SU-DHL-6 (cell line): ENCODE results near the gene DIP2C.
"Not testable (repeated sequence)": the region's sequence is repeated elsewhere in the genome, so short reads cannot be mapped to it uniquely, and the experiment has no call there.

Source experiments
- H2AFZ ChIP-seq: fragments of 200-600 bp; sonication (generic); 2 replicates; pipeline ENCODE4 v1.6.1; 2014; ENCODE audit warnings: low read depth, mild to moderate bottlenecking, moderate library complexity, mixed read lengths, antibody characterized with exemption, low read length; ENCODE audit not compliant: severe bottlenecking
- H3F3A ChIP-seq: fragments of 200-600 bp; shearing (Covaris generic); 2 replicates; pipeline ENCODE4 v1.6.0; 2016; ENCODE audit warnings: antibody characterized with exemption, mild to moderate bottlenecking; ENCODE audit not compliant: insufficient read depth
- H3K27ac ChIP-seq: fragments of 200-600 bp; sonication (generic); 2 replicates; pipeline ENCODE4 v1.5.1; 2016; ENCODE audit warnings: low read depth, mild to moderate bottlenecking, low read length, moderate library complexity, mixed read lengths
- H3K27me3 ChIP-seq: fragments of 200-600 bp; sonication (generic), shearing (Covaris generic); 2 replicates; pipeline ENCODE4 v1.6.0; 2014; ENCODE audit warnings: mild to moderate bottlenecking, low read length
- H3K36me3 ChIP-seq: fragments of 200-600 bp; sonication (generic); 2 replicates; pipeline ENCODE4 v1.6.1; 2014; ENCODE audit warnings: mild to moderate bottlenecking, low read length, mixed read lengths
- H3K4me2 ChIP-seq: fragments of 300-600, 200-600 bp; shearing (Covaris generic), sonication (generic); 2 replicates; pipeline ENCODE4 v1.6.0; 2014; ENCODE audit warnings: low read length, low read depth, mild to moderate bottlenecking; ENCODE audit not compliant: poor library complexity, severe bottlenecking
- H3K4me3 ChIP-seq: fragments of 200-600 bp; sonication (generic); 2 replicates; pipeline ENCODE4 v1.5.1; 2014; ENCODE audit warnings: antibody characterized with exemption, low read length, mild to moderate bottlenecking, mixed read lengths; ENCODE audit not compliant: insufficient read depth, poor library complexity, severe bottlenecking
- H3K79me2 ChIP-seq: fragments of 200-600 bp; sonication (generic); 2 replicates; pipeline ENCODE4 v1.6.1; 2014; ENCODE audit warnings: mild to moderate bottlenecking, low read length, moderate library complexity; ENCODE audit not compliant: insufficient read depth
- H3K9ac ChIP-seq: fragments of 200-600 bp; sonication (generic); 2 replicates; pipeline ENCODE4 v1.7.0; 2014; ENCODE audit warnings: mild to moderate bottlenecking, low read length
- H3K9me2 ChIP-seq: fragments of 200-600 bp; sonication (generic); replicated peaks from 2 replicates; pipeline ENCODE4 v1.6.1; 2014; ENCODE audit warnings: low read length; ENCODE audit not compliant: insufficient read depth
- H3K9me3 ChIP-seq: fragments of 200-600 bp; sonication (generic); 2 replicates; pipeline ENCODE4 v1.6.1; 2014; ENCODE audit warnings: low read length, mixed read lengths; ENCODE audit not compliant: insufficient read depth
- H4K20me1 ChIP-seq: fragments of 200-600 bp; sonication (generic); 2 replicates; pipeline ENCODE4 v1.6.1; 2014; ENCODE audit warnings: low read depth, mild to moderate bottlenecking, antibody characterized with exemption, low read length, moderate library complexity, mixed read lengths
- EZH2phosphoT487 ChIP-seq: fragments of 200-600 bp; sonication (generic), shearing (Covaris generic); conservative IDR thresholded peaks from 2 replicates; pipeline ENCODE4 v1.6.1; 2018; ENCODE audit warnings: mild to moderate bottlenecking, antibody characterized with exemption, low read length, moderate library complexity, mixed read lengths
- TF ChIP-seq, protein P1 (sequence below): fragments of 200-600 bp; sonication (generic); IDR thresholded peaks from one replicate; pipeline ENCODE4 v1.5.1; 2017; ENCODE audit warnings: antibody characterized with exemption, mild to moderate bottlenecking, low read length, moderate library complexity; ENCODE audit not compliant: insufficient read depth, poor library complexity, severe bottlenecking

DIP2C gene

DNA sequence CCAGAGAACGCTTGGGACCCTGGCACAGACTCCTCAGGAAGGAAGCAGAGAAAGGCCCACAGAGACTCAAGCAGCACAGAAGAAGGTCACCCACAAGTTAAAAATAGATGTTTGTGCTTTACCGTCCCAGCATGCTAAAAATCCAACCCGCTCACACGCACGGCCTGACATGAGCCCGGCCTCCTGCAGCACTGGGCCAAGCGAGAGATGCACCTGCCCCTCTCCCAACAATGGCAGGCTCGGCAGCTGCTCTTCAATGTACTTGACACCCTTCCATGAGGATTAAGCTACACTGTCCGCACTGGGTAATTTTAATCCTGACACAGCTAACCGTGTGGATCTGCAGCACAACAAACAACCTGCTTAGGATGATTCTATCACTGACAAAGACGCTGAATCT lies 9.3 kb downstream of the DIP2C start:
- Histone ChIP-seq H4K20me1 (no peaks in the 10 kb centered on the region), H3K36me3 (no peaks in the 10 kb centered on the region), H3F3A (no peaks in the 10 kb centered on the region), H2AFZ (no peak overlapping the region), H3K4me3 (no peak overlapping the region), H3K4me2 (no peak overlapping the region), H3K79me2 (no peaks in the 10 kb centered on the region), H3K9me2 (no peaks in the 10 kb centered on the region), H3K9ac (no peak overlapping the region), H3K27me3 (no peaks in the 10 kb centered on the region), H3K27ac (no peak overlapping the region), H3K9me3 (no peaks in the 10 kb centered on the region)
- TF ChIP-seq, protein P1, sequence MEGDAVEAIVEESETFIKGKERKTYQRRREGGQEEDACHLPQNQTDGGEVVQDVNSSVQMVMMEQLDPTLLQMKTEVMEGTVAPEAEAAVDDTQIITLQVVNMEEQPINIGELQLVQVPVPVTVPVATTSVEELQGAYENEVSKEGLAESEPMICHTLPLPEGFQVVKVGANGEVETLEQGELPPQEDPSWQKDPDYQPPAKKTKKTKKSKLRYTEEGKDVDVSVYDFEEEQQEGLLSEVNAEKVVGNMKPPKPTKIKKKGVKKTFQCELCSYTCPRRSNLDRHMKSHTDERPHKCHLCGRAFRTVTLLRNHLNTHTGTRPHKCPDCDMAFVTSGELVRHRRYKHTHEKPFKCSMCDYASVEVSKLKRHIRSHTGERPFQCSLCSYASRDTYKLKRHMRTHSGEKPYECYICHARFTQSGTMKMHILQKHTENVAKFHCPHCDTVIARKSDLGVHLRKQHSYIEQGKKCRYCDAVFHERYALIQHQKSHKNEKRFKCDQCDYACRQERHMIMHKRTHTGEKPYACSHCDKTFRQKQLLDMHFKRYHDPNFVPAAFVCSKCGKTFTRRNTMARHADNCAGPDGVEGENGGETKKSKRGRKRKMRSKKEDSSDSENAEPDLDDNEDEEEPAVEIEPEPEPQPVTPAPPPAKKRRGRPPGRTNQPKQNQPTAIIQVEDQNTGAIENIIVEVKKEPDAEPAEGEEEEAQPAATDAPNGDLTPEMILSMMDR: no peak
- no peak for TF ChIP-seq EZH2phosphoT487

DNA sequence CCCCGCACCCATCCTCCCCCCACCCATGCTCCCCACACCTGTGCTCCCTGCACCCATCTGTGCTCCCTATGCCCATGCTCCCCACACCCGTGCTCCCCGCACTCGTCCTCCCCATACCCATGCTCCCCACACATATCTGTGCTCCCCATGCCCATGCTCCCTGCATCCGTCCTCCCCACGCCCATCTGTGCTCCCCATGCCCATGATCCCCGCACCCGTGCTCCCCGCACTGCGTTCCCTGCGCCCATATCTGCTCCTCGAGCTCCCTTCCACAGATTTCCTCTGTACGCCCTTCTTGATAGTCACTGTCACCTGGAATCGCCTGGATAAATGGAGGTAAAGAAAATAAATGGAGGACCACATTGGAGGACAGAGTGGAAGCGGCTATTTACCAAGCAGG lies 9.9 kb downstream of the DIP2C start:
- H2AFZ ChIP-seq: no peak overlapping the region
- no peaks in the 10 kb centered on the region for H3K79me2 ChIP-seq
- no peaks in the 10 kb centered on the region for H3K27me3 ChIP-seq
- no peak overlapping the region for H3K4me3 ChIP-seq
- H3K9ac ChIP-seq: no peak overlapping the region
- H3K27ac ChIP-seq: no peak overlapping the region
- no peaks in the 10 kb centered on the region for H3F3A ChIP-seq
- no peaks in the 10 kb centered on the region for H3K36me3 ChIP-seq
- TF ChIP-seq, protein P1: no peak
- TF ChIP-seq EZH2phosphoT487: no peak
- H3K9me3 ChIP-seq: no peaks in the 10 kb centered on the region
- H3K9me2 ChIP-seq: no peaks in the 10 kb centered on the region
- no peaks in the 10 kb centered on the region for H4K20me1 ChIP-seq
- no peak overlapping the region for H3K4me2 ChIP-seq

DNA sequence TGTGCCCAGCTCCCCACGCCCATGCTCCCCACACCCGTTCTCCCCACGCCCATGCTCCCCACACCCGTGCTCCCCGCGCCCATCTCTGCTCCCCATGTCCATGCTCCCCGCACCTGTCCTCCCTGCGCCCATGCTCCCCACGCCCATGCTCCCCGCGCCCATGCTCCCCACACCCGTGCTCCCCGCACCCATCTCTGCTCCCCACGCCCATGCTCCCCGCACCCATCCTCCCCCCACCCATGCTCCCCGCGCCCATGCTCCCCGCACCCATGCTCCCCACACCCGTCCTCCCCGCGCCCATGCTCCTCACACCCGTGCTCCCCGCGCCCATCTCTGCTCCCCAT lies 10.8 kb downstream of the DIP2C start:
- H3K9me3 ChIP-seq, H3K9me2 ChIP-seq, H3K4me2 ChIP-seq, H3K27ac ChIP-seq, H3K9ac ChIP-seq, H3K4me3 ChIP-seq, H3K27me3 ChIP-seq, H3F3A ChIP-seq, H2AFZ ChIP-seq, H3K36me3 ChIP-seq, H4K20me1 ChIP-seq, H3K79me2 ChIP-seq: not testable (repeated sequence)

DNA sequence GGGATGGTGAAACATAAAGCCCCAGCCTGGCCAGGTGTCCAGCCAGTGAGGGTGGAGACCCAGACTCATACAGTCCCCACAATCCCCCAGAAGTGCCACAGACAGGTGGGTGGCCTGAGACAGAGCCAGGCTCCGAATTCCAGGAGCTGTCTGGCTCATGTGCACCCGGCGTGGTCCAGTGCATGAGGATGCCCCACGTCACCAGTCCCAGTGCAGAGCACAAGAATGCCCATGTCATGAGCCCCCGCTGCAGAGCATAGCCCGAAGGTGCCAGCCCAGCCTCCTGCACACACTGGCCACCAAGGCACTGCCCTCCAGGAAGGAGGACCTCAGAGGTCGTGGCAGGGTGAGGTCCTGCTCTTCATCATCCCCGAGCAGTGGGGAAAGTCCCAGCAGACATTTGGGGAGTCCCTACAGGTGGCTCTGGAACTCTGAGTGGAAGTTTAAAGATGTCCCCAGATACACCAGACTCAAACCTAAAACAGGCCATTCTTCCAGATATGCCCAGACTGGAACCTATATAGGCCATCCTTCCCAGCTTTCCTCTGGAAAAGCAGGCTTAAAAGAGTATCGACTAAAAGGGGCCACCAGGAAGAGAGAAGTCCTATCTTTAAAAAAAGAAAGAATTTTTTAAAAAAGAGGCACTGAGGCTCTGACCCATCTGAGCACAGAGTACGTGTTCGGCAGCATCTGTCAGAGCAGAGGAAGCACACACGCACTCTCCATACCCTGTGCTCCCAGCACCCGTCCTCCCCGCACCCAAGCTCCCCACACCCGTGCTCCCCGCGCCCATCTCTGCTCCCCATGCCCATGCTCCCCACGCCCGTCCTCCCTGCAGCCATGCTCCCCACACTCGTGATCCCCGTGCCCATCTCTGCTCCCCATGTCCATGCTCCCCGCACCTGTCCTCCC lies 11.5 kb downstream of the DIP2C start:
- Histone ChIP-seq H3K9ac (no peak overlapping the region), H2AFZ (no peak overlapping the region), H4K20me1 (no peaks in the 10 kb centered on the region), H3K79me2 (no peaks in the 10 kb centered on the region), H3K36me3 (no peaks in the 10 kb centered on the region), H3K4me3 (no peak overlapping the region), H3K9me3 (no peaks in the 10 kb centered on the region), H3K9me2 (no peaks in the 10 kb centered on the region), H3K27me3 (no peaks in the 10 kb centered on the region), H3F3A (no peaks in the 10 kb centered on the region), H3K27ac (no peak overlapping the region), H3K4me2 (no peak overlapping the region)
- no peak for TF ChIP-seq EZH2phosphoT487
- TF ChIP-seq, protein P1: no peak
